Vein endothelial cell (primary cell): ENCODE measurements around the gene ADM. TPM values are rescaled to one million over a fixed set of nuclear protein-coding genes. Genes with fewer than 3 reads are reported as not detected.

Experiments
- small RNA-seq: library from RNA; depleted of rRNA; stranded (forward); fragments of <200 nt; gene quantifications from one replicate; pipeline ENCODE3, GENCODE V24; 2012
- total RNA-seq: library from RNA; depleted of rRNA; stranded (reverse); fragments of >200 nt; gene quantifications from 2 replicates; pipeline ENCODE4 v1.2.3, GENCODE V29; 2012

The ADM gene, protein sequence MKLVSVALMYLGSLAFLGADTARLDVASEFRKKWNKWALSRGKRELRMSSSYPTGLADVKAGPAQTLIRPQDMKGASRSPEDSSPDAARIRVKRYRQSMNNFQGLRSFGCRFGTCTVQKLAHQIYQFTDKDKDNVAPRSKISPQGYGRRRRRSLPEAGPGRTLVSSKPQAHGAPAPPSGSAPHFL
- 130 and 211 TPM in 2 replicates for total RNA-seq

DNA sequence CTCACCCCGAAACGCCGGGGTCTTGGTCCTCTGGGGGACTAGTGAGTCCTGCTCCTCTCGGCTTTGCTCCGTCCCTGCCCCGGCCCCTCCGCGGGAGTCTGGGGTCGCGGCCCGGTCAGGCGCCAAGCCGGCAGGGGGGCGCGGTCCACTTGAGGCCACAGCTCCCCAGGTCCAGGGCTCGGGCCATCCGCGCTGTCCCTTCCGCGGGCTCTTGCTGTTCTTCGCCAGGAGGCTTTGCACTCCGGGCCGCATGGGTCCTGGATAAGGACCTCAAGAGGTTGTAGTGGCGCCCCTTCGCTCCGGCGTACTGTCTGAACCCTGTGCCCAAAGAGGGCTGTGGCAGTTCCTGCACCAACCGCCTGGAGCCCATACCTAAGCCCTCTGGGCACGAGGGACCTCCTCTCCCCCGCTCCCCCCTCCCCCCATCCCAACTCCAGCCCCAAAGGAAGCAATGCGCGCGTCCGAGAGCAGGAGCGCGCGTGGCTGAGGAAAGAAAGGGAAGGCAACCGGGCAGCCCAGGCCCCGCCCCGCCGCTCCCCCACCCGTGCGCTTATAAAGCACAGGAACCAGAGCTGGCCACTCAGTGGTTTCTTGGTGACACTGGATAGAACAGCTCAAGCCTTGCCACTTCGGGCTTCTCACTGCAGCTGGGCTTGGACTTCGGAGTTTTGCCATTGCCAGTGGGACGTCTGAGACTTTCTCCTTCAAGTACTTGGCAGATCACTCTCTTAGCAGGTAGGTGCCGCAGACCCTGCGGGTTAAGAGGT is at the start of gene ADM:
TSS of gene ADM (plus strand) at position 579 of the 767 bp plus-strand sequence. CDS start 628 bp downstream, outside the sequence.

DNA sequence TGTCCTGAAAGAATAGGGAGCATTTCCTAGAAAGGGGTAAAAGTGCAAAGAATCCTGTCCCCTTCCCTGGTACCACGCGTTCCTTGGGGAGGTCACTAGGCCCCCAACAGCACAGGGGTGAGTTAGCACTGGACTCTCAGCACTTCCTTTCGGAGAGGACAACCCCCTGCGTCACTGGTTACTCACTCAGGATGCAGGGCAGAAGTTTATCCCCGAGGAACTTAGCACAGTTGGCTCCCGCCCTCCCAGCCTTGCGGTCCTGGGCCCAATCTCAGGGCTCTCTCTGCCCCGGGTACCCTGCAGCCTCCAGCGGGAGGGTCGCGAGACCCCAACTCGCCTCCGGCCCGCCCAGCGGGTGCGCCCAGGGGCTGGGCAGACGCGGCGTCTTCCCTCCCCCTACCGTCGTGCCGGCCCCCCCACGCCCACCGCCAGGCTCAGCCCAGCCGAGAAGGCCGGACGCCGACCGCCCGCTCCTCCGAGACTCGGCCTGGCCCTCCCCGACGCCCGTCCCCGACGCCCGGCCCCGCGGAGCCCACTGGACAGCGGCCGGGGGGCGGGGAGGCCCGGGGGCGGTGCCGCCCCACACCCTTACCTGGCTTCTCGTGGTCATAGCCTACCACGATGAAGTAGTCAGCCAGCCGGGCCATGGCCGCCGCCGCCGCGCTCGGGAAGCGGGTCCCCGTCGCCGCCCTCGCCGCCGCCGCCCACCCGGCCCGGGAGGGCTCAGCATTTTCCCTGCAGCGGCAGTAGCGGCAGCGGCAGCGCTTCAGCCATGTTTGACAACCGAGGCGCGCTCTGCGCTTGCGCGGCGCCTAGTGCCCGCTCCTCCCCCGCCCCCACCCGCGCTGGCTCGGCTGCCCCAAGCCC is 11.2 kb upstream of the ADM start, which contains the start of gene SBF2:
TSS of gene SBF2 (minus strand) at position 797 of the 867 bp plus-strand sequence. CDS start at position 647, 150 bp downstream.

Small RNAs within 50 kb of the gene (small RNA-seq; reads per million reads assigned to genes)
- gene AC080023.2, result not detected

Other genes starting within 250 kb of the ADM start
- gene SBF2, start 10.9 kb upstream of the ADM start, total RNA-seq, result 39.4 and 43.8 TPM in 2 replicates
- 2.1 and 2.9 TPM in 2 replicates for gene AMPD3, start 150.2 kb downstream of the ADM start, total RNA-seq
- 30.4 and 38.0 TPM in 2 replicates for gene RNF141, start 236.1 kb downstream of the ADM start, total RNA-seq